Astrocyte of the hippocampus (primary cell): ENCODE results near the gene PCDHA2.
A peak's percentile ranks its signal among the peaks of the same experiment; 100 is the strongest.
"Not testable (repeated sequence)": the region's sequence is repeated elsewhere in the genome, so short reads cannot be mapped to it uniquely, and the experiment has no call there.

Source experiments
- DNase-seq: peaks from one replicate; pipeline ENCODE4 v3.0.0; 2011; ENCODE audit warnings: low read depth, low spot score

Gene PCDHA2

DNA sequence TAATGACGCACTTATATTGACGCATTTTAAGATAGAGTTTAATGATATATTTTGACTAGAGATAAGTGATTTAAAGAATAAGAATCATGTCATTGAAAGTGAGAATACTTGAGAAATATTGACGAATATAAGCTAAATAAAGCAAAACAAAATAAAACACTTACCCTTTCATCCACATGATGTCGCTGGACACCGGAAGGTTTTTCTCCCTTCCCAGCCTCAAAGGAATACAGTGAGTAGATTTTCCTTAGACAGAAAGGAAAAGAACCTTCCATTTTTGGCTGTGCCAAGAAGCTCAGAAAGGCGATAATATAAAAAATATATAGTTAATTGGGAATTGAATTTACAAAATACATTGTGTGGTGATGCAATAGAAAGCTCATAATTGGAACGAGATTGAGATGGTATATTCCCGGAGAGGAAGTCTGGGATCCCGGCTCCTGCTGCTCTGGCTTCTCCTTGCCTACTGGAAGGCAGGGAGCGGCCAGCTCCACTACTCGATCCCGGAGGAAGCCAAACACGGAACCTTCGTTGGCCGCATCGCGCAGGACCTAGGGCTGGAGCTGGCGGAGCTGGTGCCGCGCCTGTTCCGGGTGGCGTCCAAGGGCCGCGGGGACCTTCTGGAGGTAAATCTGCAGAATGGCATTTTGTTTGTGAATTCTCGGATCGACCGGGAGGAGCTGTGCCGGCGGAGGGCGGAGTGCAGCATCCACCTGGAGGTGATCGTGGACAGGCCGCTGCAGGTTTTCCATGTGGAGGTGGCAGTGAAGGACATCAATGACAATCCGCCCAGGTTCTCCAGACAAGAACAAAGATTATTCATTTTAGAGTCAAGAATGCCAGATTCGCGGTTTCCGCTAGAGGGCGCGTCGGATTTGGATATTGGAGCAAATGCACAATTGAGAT, 27.0 kb downstream of the PCDHA2 start, which contains the start of gene PCDHA5:
Gene PCDHA5, plus strand, starts transcription at position 239 of the 906 bp plus-strand sequence.
- peak; percentile 7 for DNase-seq

DNA sequence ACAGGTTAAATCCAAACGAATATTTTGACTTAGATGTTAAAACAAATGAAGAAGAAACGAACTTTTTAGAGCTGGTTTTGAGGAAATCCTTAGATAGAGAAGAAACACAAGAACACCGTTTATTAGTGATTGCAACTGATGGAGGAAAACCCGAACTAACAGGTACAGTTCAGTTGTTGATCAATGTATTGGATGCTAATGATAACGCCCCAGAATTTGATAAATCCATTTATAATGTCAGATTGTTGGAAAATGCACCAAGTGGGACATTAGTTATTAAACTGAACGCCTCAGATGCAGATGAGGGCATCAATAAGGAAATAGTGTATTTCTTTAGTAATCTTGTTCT, 27.6 kb downstream of the PCDHA2 start:
- DNase-seq = no peak

DNA sequence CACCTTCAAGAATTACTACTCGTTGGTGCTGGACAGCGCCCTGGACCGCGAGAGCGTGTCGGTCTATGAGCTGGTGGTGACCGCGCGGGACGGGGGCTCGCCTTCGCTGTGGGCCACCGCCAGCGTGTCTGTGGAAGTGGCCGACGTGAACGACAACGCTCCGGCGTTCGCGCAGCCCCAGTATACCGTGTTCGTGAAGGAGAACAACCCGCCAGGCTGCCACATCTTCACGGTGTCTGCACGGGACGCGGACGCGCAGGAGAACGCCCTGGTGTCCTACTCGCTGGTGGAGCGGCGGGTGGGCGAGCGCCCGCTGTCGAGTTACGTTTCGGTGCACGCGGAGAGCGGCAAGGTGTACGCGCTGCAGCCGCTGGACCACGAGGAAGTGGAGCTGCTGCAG, 28.3 kb downstream of the PCDHA2 start:
- DNase-seq = not testable (repeated sequence)

DNA sequence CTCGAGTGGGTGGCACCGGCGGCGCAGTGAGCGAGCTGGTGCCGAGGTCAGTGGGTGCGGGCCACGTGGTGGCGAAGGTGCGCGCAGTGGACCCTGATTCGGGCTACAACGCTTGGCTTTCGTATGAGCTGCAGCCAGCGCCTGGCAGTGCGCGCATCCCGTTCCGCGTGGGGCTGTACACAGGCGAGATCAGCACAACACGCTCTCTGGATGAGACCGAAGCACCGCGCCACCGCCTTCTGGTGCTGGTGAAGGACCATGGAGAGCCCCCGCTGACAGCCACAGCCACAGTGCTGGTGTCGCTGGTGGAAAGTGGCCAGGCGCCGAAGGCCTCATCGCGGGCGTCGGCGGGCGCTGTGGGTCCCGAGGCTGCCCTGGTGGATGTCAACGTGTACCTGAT, 28.8 kb downstream of the PCDHA2 start:
- DNase-seq = no peak

DNA sequence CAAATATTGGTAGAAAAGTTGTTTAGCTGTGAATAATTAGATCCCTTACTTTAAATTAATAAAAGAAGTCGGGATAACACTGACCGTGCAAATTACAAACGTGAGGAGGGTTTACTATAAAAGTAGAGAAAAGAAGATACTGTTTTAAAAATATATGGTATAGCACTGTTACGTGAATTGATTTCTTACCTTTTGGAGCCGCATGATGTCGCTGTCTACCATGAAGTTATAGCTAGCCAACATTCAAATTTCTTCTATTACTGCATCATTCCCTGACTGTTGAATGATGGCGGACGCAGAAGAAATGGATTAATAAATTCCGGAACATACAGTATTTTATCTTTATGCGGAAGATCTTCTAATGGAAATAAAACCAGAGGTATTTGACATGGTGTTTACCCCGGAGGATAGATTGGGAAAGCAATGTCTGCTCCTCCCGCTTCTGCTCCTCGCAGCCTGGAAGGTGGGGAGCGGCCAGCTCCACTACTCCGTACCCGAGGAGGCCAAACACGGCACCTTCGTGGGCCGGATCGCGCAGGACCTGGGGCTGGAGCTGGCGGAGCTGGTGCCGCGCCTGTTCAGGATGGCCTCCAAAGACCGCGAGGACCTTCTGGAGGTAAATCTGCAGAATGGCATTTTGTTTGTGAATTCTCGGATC, 33.2 kb downstream of the PCDHA2 start, which contains the start of gene PCDHA6:
Gene PCDHA6, plus strand, starts transcription at position 257 of the 658 bp plus-strand sequence. Its CDS starts 132 bp downstream, at position 389.
- DNase-seq = no peak

DNA sequence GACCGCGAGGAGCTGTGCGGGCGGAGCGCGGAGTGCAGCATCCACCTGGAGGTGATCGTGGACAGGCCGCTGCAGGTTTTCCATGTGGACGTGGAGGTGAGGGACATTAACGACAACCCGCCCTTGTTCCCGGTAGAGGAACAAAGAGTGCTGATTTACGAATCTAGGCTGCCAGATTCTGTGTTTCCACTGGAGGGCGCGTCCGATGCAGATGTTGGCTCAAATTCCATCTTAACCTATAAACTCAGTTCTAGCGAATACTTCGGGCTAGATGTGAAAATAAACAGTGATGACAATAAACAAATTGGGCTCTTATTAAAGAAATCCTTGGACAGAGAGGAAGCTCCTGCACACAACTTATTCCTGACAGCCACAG, 33.7 kb downstream of the PCDHA2 start:
- no peak for DNase-seq

DNA sequence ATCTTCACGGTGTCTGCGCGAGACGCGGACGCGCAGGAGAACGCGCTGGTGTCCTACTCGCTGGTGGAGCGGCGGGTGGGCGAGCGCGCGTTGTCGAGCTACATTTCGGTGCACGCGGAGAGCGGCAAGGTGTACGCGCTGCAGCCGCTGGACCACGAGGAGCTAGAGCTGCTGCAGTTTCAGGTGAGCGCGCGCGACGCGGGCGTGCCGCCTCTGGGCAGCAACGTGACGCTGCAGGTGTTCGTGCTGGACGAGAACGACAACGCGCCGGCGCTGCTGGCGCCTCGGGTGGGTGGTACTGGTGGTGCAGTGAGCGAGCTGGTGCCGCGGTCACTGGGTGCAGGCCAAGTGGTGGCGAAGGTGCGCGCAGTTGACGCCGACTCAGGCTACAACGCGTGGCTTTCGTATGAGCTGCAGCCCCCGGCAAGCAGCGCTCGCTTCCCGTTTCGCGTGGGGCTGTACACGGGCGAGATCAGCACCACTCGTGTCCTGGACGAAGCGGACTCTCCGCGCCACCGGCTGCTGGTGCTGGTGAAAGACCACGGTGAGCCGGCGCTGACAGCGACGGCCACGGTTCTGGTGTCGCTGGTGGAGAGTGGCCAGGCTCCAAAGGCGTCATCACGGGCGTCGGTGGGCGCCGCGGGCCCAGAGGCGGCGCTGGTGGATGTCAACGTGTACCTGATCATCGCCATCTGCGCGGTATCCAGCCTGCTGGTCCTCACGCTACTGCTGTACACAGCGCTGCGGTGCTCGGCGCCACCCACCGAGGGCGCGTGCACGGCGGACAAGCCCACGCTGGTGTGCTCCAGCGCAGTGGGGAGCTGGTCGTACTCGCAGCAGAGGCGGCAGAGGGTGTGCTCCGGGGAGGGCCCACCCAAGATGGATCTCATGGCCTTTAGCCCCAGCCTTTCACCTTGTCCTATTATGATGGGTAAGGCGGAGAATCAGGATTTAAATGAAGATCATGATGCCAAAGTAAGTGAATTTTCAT, 35.2 kb downstream of the PCDHA2 start:
- not testable (repeated sequence) for DNase-seq

DNA sequence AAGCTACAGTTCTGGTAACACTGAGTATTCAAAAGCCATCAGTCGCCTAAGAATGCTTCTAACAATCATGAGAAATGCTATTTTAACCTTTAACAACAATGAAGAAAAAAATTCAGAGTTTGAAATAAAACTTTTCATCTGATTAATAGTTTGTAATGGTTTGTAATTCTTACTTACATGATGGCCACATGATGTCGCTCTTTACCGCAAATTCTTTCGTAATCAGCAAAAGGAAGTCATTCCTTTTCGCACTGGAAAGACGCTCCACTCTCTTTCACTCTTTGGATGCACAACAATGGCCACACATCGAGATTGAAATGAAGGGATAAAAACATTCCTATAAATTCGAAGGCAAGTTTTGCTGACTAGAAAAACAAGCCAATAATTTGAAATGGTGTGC, 39.3 kb downstream of the PCDHA2 start, which contains the start of gene PCDHA7:
Gene PCDHA7, plus strand, starts transcription at position 277 of the 400 bp plus-strand sequence. Its CDS starts 115 bp downstream, at position 392.
- peak; percentile 3 for DNase-seq

DNA sequence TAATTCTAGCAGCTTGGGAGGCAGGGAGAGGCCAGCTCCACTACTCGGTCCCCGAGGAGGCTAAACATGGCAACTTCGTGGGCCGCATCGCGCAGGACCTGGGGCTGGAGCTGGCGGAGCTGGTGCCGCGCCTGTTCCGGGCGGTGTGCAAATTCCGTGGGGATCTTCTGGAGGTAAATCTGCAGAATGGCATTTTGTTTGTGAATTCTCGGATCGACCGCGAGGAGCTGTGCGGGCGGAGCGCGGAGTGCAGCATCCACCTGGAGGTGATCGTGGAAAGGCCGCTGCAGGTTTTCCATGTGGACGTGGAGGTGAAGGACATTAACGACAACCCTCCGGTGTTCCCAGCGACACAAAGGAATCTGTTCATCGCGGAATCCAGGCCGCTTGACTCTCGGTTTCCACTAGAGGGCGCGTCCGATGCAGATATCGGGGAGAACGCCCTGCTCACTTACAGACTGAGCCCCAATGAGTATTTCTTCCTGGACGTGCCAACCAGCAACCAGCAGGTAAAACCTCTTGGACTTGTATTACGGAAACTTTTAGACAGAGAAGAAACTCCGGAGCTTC, 39.9 kb downstream of the PCDHA2 start:
- not testable (repeated sequence) for DNase-seq

DNA sequence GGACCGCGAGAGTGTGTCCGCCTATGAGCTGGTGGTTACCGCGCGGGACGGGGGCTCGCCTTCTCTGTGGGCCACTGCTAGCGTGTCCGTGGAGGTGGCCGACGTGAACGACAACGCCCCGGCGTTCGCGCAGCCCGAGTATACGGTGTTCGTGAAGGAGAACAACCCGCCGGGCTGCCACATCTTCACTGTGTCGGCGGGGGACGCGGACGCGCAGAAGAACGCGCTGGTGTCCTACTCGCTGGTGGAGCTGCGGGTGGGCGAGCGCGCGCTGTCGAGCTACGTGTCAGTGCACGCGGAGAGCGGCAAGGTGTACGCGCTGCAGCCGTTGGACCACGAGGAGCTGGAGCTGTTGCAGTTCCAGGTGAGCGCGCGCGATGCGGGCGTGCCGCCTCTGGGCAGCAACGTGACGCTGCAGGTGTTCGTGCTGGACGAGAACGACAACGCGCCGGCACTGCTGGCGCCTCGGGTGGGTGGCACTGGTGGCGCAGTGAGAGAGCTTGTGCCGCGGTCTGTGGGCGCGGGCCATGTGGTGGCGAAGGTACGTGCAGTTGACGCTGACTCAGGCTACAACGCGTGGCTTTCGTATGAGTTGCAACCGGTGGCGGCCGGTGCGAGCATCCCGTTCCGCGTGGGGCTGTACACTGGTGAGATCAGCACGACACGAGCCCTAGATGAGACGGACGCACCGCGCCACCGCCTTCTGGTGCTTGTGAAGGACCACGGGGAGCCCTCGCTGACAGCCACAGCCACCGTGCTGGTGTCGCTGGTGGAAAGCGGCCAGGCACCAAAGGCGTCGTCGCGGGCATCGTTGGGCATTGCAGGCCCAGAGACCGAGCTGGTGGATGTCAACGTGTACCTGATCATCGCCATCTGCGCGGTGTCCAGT, 41.2 kb downstream of the PCDHA2 start:
- DNase-seq = no peak

DNA sequence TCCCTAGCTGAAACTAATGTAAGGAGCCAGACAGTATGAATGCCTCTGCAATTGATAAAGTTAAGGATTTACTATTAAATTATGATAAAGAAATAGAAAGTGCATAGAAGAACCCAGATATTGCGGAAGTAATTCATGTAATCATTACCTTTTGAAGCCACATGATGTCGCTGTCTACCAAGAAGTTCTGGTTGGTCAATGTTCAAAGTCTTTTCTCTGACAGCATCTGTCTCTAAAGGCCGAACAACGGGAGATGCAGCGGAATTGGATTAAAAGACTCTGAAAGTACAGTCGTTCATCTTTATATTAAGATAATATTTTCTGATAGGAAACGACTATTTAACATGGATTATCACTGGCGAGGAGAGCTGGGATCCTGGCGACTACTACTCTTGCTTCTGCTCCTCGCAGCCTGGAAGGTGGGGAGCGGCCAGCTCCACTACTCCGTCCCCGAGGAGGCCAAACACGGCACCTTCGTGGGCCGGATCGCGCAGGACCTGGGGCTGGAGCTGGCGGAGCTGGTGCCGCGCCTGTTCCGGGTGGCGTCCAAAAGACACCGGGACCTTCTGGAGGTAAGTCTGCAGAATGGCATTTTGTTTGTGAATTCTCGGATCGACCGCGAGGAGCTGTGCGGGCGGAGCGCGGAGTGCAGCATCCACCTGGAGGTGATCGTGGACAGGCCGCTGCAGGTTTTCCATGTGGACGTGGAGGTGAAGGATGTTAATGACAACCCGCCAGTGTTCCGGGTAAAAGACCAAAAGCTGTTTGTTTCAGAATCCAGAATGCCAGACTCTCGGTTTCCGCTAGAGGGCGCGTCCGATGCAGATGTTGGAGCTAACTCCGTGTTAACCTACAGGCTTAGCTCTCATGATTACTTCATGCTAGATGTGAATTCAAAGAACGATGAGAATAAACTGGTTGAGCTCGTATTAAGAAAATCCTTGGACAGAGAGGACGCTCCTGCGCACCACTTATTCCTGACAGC, 46.6 kb downstream of the PCDHA2 start, which contains the start of gene PCDHA8:
Gene PCDHA8, plus strand, starts transcription at position 210 of the 985 bp plus-strand sequence. Its CDS starts 135 bp downstream, at position 345.
- no peak for DNase-seq

DNA sequence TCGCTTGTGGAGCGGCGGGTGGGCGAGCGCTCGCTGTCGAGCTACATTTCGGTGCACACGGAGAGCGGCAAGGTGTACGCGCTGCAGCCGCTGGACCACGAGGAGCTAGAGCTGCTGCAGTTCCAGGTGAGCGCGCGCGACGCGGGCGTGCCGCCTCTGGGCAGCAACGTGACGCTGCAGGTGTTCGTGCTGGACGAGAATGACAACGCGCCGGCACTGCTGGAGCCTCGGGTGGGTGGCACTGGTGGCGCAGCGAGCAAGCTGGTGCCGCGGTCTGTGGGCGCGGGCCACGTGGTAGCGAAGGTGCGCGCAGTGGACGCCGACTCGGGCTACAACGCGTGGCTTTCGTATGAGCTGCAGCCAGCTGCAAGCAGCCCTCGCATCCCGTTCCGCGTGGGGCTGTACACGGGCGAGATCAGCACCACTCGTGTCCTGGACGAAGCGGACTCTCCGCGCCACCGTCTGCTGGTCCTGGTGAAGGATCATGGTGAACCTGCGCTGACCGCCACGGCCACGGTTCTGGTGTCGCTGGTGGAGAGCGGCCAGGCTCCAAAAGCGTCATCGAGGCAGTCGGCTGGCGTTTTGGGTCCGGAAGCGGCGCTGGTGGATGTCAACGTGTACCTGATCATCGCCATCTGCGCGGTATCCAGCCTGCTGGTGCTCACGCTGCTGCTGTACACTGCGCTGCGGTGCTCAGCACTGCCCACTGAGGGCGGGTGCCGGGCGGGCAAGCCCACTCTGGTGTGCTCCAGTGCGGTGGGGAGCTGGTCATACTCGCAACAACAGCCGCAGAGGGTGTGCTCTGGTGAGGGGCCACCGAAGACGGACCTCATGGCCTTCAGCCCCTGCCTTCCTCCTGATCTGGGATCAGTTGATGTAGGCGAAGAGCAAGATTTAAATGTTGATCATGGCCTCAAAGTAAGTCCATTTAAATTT, 48.4 kb downstream of the PCDHA2 start:
- no peak for DNase-seq
